Fibroblast of mammary gland (primary cell): ENCODE measurements around the gene ZNF564.

Experiments used
- DNase-seq: peaks from one replicate; pipeline ENCODE4 v3.0.0-alpha.2; 2010; ENCODE audit warnings: low read depth
- H3K4me3 ChIP-seq: 2 replicates; pipeline ENCODE4 v1.5.1; 2011; ENCODE audit warnings: low read depth, mild to moderate bottlenecking, low read length, moderate library complexity; ENCODE audit not compliant: control insufficient read depth
- CTCF ChIP-seq: conservative IDR thresholded peaks from 2 replicates; pipeline ENCODE4 v1.5.1; 2011; ENCODE audit warnings: low read depth, low read length, inconsistent platforms; ENCODE audit not compliant: control insufficient read depth, insufficient read depth

ZNF564 gene

GRCh38 chr19:12478234-12478941, 72.9 kb downstream of the ZNF564 start:
- no peak for DNase-seq
- TF ChIP-seq CTCF, result no peak
- no peak overlapping the region for H3K4me3 ChIP-seq
